Omental fat pad (tissue), 4 donors: ENCODE results near the gene SRGAP3. TPM values are rescaled to one million over a fixed set of nuclear protein-coding genes. Genes with fewer than 3 reads are reported as not detected.

Experiments used
- ATAC-seq: fragments of 150-250 bp; one replicate; pipeline ENCODE4 v1.9.1; 2016; ENCODE audit warnings: mild to moderate bottlenecking, moderate library complexity; ENCODE audit not compliant: low FRiP score
- DNase-seq: peaks from one replicate; pipeline ENCODE4 v3.0.0-alpha.2; 2019; ENCODE audit warnings: low spot score
- CTCF ChIP-seq, 3 donors: fragments of 450-650 bp; IDR thresholded peaks; one replicate each; pipeline ENCODE4 v1.5.1; 2016 to 2017; ENCODE audit warnings: antibody characterized with exemption in 3 of 3, mild to moderate bottlenecking in 3 of 3, moderate library complexity in 2 of 3
- total RNA-seq, 4 donors: library from RNA; depleted of rRNA; stranded (reverse); fragments of >200 nt; gene quantifications; one replicate each; pipeline ENCODE4 v1.1.0, GENCODE V29; 2016

SRGAP3 gene
- total RNA-seq, 4 donors from 2014 or later: 3.0 to 5.3 (median 3.6) TPM

- ATAC-seq: no peak
- DNase-seq: no peak
- TF ChIP-seq CTCF (IDR thresholded peaks at IDR 0.05): no peak
Measured at GRCh38 chr3:9059489-9060400, 189.7 kb downstream of the SRGAP3 start.

GRCh38 chr3:9056581-9056980 lies 192.9 kb downstream of the SRGAP3 start:
- DNase-seq (no peak), ATAC-seq (no peak)
- TF ChIP-seq CTCF (IDR thresholded peaks at IDR 0.05): no peak

- TF ChIP-seq CTCF (IDR thresholded peaks at IDR 0.05): no peak
- ATAC-seq (no peak), DNase-seq (no peak)
Measured at GRCh38 chr3:9047452-9048346, 201.7 kb downstream of the SRGAP3 start.

GRCh38 chr3:9045371-9045770 lies 204.1 kb downstream of the SRGAP3 start:
- no peak for ATAC-seq
- no peak for TF ChIP-seq CTCF (IDR thresholded peaks at IDR 0.05)
- no peak for DNase-seq

- ATAC-seq (no peak), DNase-seq (no peak)
- TF ChIP-seq CTCF (IDR thresholded peaks at IDR 0.05): no peak
Measured at GRCh38 chr3:9043063-9043462, 206.4 kb downstream of the SRGAP3 start.

- TF ChIP-seq CTCF (IDR thresholded peaks at IDR 0.05): no peak
- DNase-seq (no peak), ATAC-seq (no peak)
Measured at GRCh38 chr3:9041626-9042025, 207.8 kb downstream of the SRGAP3 start.
